Measurements from ENCODE around the gene NFIX. TPM values are rescaled to one million over a fixed set of nuclear protein-coding genes. Genes with fewer than 3 reads are reported as not detected.

NFIX gene
- total and polyA plus RNA-seq, 7 donors: 10.6 to 104 (median 44.1) TPM

- TF ChIP-seq POLR2A (IDR thresholded peaks at IDR 0.05) (no peak), CTCF (IDR thresholded peaks at IDR 0.05) (no peak), POLR2AphosphoS5 (IDR thresholded peaks at IDR 0.05) (no peak), EP300 (IDR thresholded peaks at IDR 0.05) (no peak)
- Histone ChIP-seq H3K27me3 (no peaks in the 10 kb centered on the region), H3K36me3 (peaks cover 0 to 30% (median 10%) of the 10 kb centered on the region in 4 donors), H3K4me3 (no peak overlapping the region), H3K4me1 (peaks cover 0 to 94% (median 77%) of the 10 kb centered on the region in 4 donors), H3K27ac (peak overlapping the region; percentile 81 to 95 (median 86)), H3K9me3 (no peaks in the 10 kb centered on the region)
- WGBS, 2 donors: 61 to 78% methylated on average over 14 of the region's 14 CpGs
- intact Hi-C loops (cut with DNase I): loop anchor here (1.0 to 2.0 kb wide), 3 partner anchors 31 to 110 kb away; no protein-coding TSS in a partner anchor
- DNase-seq: no peak
These were observed 97.4 kb downstream of the NFIX start for GRCh38 chr19:13092606-13093235.

GRCh38 chr19:13093407-13094105 lies 98.3 kb downstream of the NFIX start:
- DNase-seq: peak; percentile 95
- H3K9me3 ChIP-seq: no peaks in the 10 kb centered on the region
- peak overlapping the region; percentile 81 to 95 (median 86) for H3K27ac ChIP-seq
- WGBS, 2 donors: 44 to 47% methylated on average over 12 of the region's 12 CpGs
- peaks cover 0 to 25% (median 5%) of the 10 kb centered on the region in 4 donors for H3K36me3 ChIP-seq
- TF ChIP-seq CTCF (IDR thresholded peaks at IDR 0.05): peak; percentile 89 to 96 (median 94)
- peak in 1 of 4 donors; percentile 44 for TF ChIP-seq POLR2AphosphoS5 (IDR thresholded peaks at IDR 0.05)
- no peak for TF ChIP-seq EP300 (IDR thresholded peaks at IDR 0.05)
- intact Hi-C loops (cut with DNase I): loop anchor here (1.0 to 2.0 kb wide), 4 partner anchors 32 to 115 kb away; no protein-coding TSS in a partner anchor
- peaks cover 0 to 95% (median 84%) of the 10 kb centered on the region in 4 donors for H3K4me1 ChIP-seq
- H3K4me3 ChIP-seq: no peak overlapping the region
- H3K27me3 ChIP-seq: no peaks in the 10 kb centered on the region

GRCh38 chr19:13094106-13094504 lies 98.8 kb downstream of the NFIX start:
- DNase-seq: peak; percentile 75
- no peaks in the 10 kb centered on the region for H3K27me3 ChIP-seq
- 29 to 56% methylated on average over 5 of the region's 5 CpGs for WGBS, 2 donors
- peaks cover 0 to 25% (median 5%) of the 10 kb centered on the region in 4 donors for H3K36me3 ChIP-seq
- intact Hi-C loops (cut with DNase I): loop anchor here (1.0 kb wide), 1 partner anchor 116 kb away; no protein-coding TSS in a partner anchor
- TF ChIP-seq POLR2A (IDR thresholded peaks at IDR 0.05): no peak
- no peak for TF ChIP-seq EP300 (IDR thresholded peaks at IDR 0.05)
- no peak for TF ChIP-seq POLR2AphosphoS5 (IDR thresholded peaks at IDR 0.05)
- TF ChIP-seq CTCF (IDR thresholded peaks at IDR 0.05): peak in 1 of 4 experiments; percentile 16
- no peak overlapping the region for H3K4me3 ChIP-seq
- no peaks in the 10 kb centered on the region for H3K9me3 ChIP-seq
- peak overlapping the region; percentile 81 to 95 (median 86) for H3K27ac ChIP-seq
- H3K4me1 ChIP-seq: peaks cover 0 to 95% (median 88%) of the 10 kb centered on the region in 4 donors

GRCh38 chr19:13094771-13095392 lies 99.6 kb downstream of the NFIX start:
- peaks cover 0 to 95% (median 89%) of the 10 kb centered on the region in 4 donors for H3K4me1 ChIP-seq
- TF ChIP-seq POLR2A (IDR thresholded peaks at IDR 0.05) (no peak), POLR2AphosphoS5 (IDR thresholded peaks at IDR 0.05) (no peak), EP300 (IDR thresholded peaks at IDR 0.05) (no peak)
- H3K36me3 ChIP-seq: peaks cover 0 to 24% (median 5%) of the 10 kb centered on the region in 4 donors
- no peak for DNase-seq
- peak overlapping the region; percentile 81 to 95 (median 86) for H3K27ac ChIP-seq
- H3K27me3 ChIP-seq: no peaks in the 10 kb centered on the region
- intact Hi-C loops (cut with DNase I): loop anchor here (1.0 kb wide), 1 partner anchor 117 kb away; no protein-coding TSS in a partner anchor
- 42 to 64% methylated on average over 16 of the region's 16 CpGs for WGBS, 2 donors
- H3K4me3 ChIP-seq: peak overlapping the region in 1 of 4 donors; percentile 50
- no peaks in the 10 kb centered on the region for H3K9me3 ChIP-seq

Measured in sigmoid colon (tissue), 7 donors.